Measurements from ENCODE around the gene FAM156B. TPM values are rescaled to one million over a fixed set of nuclear protein-coding genes. Genes with fewer than 3 reads are reported as not detected.

Gene FAM156B
- total and polyA plus RNA-seq, 9 of the 15 experiments (the other 6 are each of a cell fraction or from before 2014, with no cell fraction given), result 0.24 to 32.2 (median 14.2) TPM

- TF ChIP-seq ZNF134 (CRISPR knock-in tag; conservative IDR thresholded peaks at IDR 0.05), result no peak
- no peak for TF ChIP-seq ZNF79 (CRISPR knock-in tag; IDR thresholded peaks at IDR 0.05; ENCODE audit: low read depth)
- no peak for TF ChIP-seq PHF21A (IDR thresholded peaks at IDR 0.05; ENCODE audit: borderline replicate concordance, low read depth)
- TF ChIP-seq SRSF1 (IDR thresholded peaks at IDR 0.05; ENCODE audit: low read depth, low read length), result no peak
- TF ChIP-seq PHF8 (IDR thresholded peaks at IDR 0.05; ENCODE audit: borderline replicate concordance, low read length), result peak; percentile 76; the same call in 1 of the 2 replicates
- no peak; a peak in 2 of 4 replicates for TF ChIP-seq ARNT (IDR thresholded peaks at IDR 0.05)
- 0 out of 2 replicates have a peak, but pooled peaks have one; percentile 28 for TF ChIP-seq SOX6 (IDR thresholded peaks at IDR 0.05)
- no peak for TF ChIP-seq ZNF347 (CRISPR knock-in tag; IDR thresholded peaks at IDR 0.05; ENCODE audit: low read depth)
- TF ChIP-seq TCF7 (IDR thresholded peaks at IDR 0.05; ENCODE audit: borderline replicate concordance), result no peak
- TF ChIP-seq MTF1 (CRISPR knock-in tag; IDR thresholded peaks at IDR 0.05; ENCODE audit: borderline replicate concordance), result no peak
- TF ChIP-seq MAZ (CRISPR knock-in tag; conservative IDR thresholded peaks at IDR 0.05 in 1 of 2, IDR thresholded peaks at IDR 0.05 in 1 of 2), result peak; percentile 63 to 100
- TF ChIP-seq ADNP (tag; IDR thresholded peaks at IDR 0.05), result no peak
- peak; percentile 26; the same call in 1 of the 2 replicates for TF ChIP-seq KLF16 (IDR thresholded peaks at IDR 0.05)
- no peak for TF ChIP-seq MEF2A (IDR thresholded peaks at IDR 0.05; ENCODE audit: control insufficient read depth, low read depth, low read length)
- TF ChIP-seq BCOR (IDR thresholded peaks at IDR 0.05), result peak; percentile 12; the same call in 1 of the 2 replicates
- peak; percentile 92 to 94 for TF ChIP-seq NRF1 (conservative IDR thresholded peaks at IDR 0.05 in 1 of 2, IDR thresholded peaks at IDR 0.05 in 1 of 2)
- TF ChIP-seq JUNB (CRISPR knock-in tag; conservative IDR thresholded peaks at IDR 0.05), result no peak
- no peak for TF ChIP-seq ZNF408 (CRISPR knock-in tag; IDR thresholded peaks at IDR 0.05; ENCODE audit: low read depth)
- TF ChIP-seq POLR2H (tag; IDR thresholded peaks at IDR 0.05; ENCODE audit: low read depth), result no peak
- TF ChIP-seq ATF3 (IDR thresholded peaks at IDR 0.05), result no peak
- TF ChIP-seq ATF3 (CRISPR knock-in tag; conservative IDR thresholded peaks at IDR 0.05), result no peak
- TF ChIP-seq POLR2A (conservative IDR thresholded peaks at IDR 0.05), result peak; percentile 83
- no peak for TF ChIP-seq NR3C1 (CRISPR knock-in tag; IDR thresholded peaks at IDR 0.05)
- TF ChIP-seq ZNF140 (CRISPR knock-in tag; IDR thresholded peaks at IDR 0.05), result no peak
- TF ChIP-seq MYNN (IDR thresholded peaks at IDR 0.05), result peak; percentile 70; the same call in 1 of the 2 replicates
- no peak for TF ChIP-seq MYNN (CRISPR knock-in tag; IDR thresholded peaks at IDR 0.05)
- TF ChIP-seq ETV1 (tag; conservative IDR thresholded peaks at IDR 0.05; ENCODE audit: low read depth), result peak; percentile 65; the same call in 1 of the 2 replicates
- TF ChIP-seq RBM34 (IDR thresholded peaks at IDR 0.05; ENCODE audit: borderline replicate concordance, insufficient read depth, low read length), result no peak
- no peak for TF ChIP-seq HES1 (IDR thresholded peaks at IDR 0.05; ENCODE audit: low read depth)
- TF ChIP-seq SMC3 (conservative IDR thresholded peaks at IDR 0.05; ENCODE audit: insufficient read depth, low read depth, low read length), result peak; percentile 57
- no peak for TF ChIP-seq HNRNPUL1 (IDR thresholded peaks at IDR 0.05; ENCODE audit: low read length)
- no peak for TF ChIP-seq RUNX1 (IDR thresholded peaks at IDR 0.05; ENCODE audit: low read depth)
Measured at GRCh38 chrX:52934704-52935469, 37.8 kb downstream of the FAM156B start (continued).
